ENCODE data around the gene PXDN.
"Not testable (repeated sequence)": the region's sequence is repeated elsewhere in the genome, so short reads cannot be mapped to it uniquely, and the experiment has no call there.

Gene PXDN

GRCh38 chr2:1731963-1732768, 12.1 kb downstream of the PXDN start:
- H3K9me3 Mint-ChIP-seq = no peaks in the 10 kb centered on the region
- H3K36me3 Mint-ChIP-seq = no peaks in the 10 kb centered on the region
- DNase-seq (ENCODE audit: low spot score in 2 of 2) (no peak), ATAC-seq (ENCODE audit: low read depth) (no peak)
- no peaks in the 10 kb centered on the region for H3K27me3 Mint-ChIP-seq
- no peaks in the 10 kb centered on the region for H3K4me1 Mint-ChIP-seq
- H3K4me3 Mint-ChIP-seq = no peak overlapping the region
- no peak overlapping the region for H3K27ac Mint-ChIP-seq

DNA sequence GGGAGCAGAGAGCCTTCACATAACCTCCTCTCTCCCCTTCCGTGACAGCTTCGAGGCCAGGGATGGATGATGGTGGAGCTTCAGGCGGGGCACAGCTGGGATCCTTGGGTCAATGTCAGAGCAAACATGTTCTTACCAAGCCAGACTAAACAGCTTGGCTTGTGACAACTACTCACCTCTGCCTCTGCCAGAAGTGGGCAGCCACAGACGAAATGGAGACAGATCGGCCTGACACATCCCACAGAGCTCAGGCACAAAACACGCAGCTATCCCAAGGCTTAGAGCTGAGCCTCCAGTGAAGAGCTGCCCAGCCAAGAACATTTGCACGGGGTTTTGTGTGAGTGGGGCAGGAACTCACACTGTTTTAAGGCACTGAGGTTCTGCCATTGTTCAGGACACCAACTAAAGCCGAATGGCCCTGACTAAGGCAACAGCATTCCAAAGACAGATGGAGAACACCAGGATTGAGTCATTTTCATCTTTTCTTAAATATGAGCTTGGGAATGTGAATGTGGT, 12.8 kb downstream of the PXDN start:
- Mint-ChIP-seq H3K27ac (no peak overlapping the region), H3K4me3 (no peak overlapping the region), H3K4me1 (no peaks in the 10 kb centered on the region), H3K27me3 (no peaks in the 10 kb centered on the region), H3K9me3 (no peaks in the 10 kb centered on the region), H3K36me3 (no peaks in the 10 kb centered on the region)
- DNase-seq (ENCODE audit: low spot score in 2 of 2) (no peak), ATAC-seq (ENCODE audit: low read depth) (no peak)

DNA sequence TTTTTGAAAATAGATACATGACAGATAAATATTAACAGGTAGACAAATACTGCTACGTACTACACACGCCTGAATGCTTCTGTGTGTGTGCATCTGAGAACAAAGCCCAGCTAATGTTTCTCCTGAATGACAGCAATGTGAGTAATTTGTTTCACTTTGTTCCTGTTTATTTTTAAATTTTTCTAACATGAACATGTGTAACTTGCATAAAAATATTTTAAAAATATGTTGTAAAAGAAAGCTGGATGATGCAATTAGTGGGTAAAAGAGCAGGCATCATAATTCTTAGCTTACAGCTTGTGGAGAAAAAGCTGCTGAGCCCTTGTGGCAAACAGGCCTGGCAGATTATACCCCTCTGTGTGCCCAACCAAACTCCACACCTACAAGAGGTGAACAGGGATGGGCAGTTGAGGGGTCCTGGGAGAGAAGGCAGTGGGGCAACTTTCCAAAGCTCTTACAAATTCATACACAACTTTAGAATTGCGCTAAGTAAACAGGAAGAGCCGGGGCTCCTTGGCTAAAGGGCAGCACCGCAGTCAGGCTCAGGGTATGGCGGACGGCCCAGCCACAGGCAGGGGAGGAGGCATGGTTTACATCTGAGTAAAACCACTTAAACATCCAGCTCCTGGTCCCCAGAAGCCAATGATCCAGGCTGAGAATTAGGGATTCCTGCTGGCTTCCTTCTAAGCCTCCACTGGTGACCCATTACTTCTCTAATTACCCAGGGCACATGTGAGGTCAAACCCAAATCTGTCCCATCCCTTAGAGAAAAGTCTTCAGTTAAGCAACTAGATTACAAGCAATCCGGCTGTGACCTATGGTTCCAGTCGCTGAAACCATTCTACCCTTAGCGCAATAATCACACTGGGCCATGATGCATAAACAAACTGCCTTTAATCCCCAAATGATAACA, 14.0 kb downstream of the PXDN start:
- H3K4me3 Mint-ChIP-seq = no peak overlapping the region
- H3K36me3 Mint-ChIP-seq = no peaks in the 10 kb centered on the region
- H3K4me1 Mint-ChIP-seq = no peaks in the 10 kb centered on the region
- H3K27me3 Mint-ChIP-seq = no peaks in the 10 kb centered on the region
- H3K27ac Mint-ChIP-seq = no peak overlapping the region
- H3K9me3 Mint-ChIP-seq = no peaks in the 10 kb centered on the region
- DNase-seq (ENCODE audit: low spot score in 2 of 2) (no peak), ATAC-seq (ENCODE audit: low read depth) (no peak)

DNA sequence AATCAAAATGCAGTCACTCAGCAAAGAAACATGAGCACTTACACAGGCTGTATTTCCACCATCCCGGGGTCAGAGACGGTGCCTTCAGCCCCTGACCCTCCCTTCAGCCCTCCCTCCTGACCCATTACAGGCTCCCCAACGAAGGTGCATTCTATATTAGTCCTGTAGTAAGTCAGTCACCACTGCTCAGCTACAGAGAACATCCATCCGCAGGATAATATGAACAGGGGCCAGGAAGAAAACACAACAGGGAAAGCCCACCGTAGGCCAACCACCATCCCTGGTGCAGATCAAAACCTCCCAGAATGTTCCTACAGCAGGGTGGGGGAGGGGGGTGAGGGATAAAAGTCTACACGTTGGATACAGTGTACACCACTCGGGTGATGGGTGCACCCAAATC, 15.1 kb downstream of the PXDN start:
- H3K4me1 Mint-ChIP-seq = no peaks in the 10 kb centered on the region
- H3K4me3 Mint-ChIP-seq = no peak overlapping the region
- no peaks in the 10 kb centered on the region for H3K27me3 Mint-ChIP-seq
- H3K27ac Mint-ChIP-seq = no peak overlapping the region
- DNase-seq (ENCODE audit: low spot score in 2 of 2) (no peak), ATAC-seq (ENCODE audit: low read depth) (no peak)
- no peaks in the 10 kb centered on the region for H3K36me3 Mint-ChIP-seq
- no peaks in the 10 kb centered on the region for H3K9me3 Mint-ChIP-seq

- Mint-ChIP-seq H3K36me3 (no peaks in the 10 kb centered on the region), H3K4me3 (no peak overlapping the region), H3K9me3 (no peaks in the 10 kb centered on the region), H3K27me3 (no peaks in the 10 kb centered on the region), H3K4me1 (no peaks in the 10 kb centered on the region), H3K27ac (no peak overlapping the region)
- no peak for DNase-seq (ENCODE audit: low spot score in 2 of 2)
- no peak for ATAC-seq (ENCODE audit: low read depth)
Measured at GRCh38 chr2:1728821-1729220, 15.5 kb downstream of the PXDN start.

GRCh38 chr2:1727796-1728474, 16.4 kb downstream of the PXDN start:
- ATAC-seq (ENCODE audit: low read depth) (no peak), DNase-seq (ENCODE audit: low spot score in 2 of 2) (no peak)
- no peaks in the 10 kb centered on the region for H3K27me3 Mint-ChIP-seq
- no peak overlapping the region for H3K27ac Mint-ChIP-seq
- no peak overlapping the region for H3K4me3 Mint-ChIP-seq
- H3K36me3 Mint-ChIP-seq = no peaks in the 10 kb centered on the region
- no peaks in the 10 kb centered on the region for H3K9me3 Mint-ChIP-seq
- no peaks in the 10 kb centered on the region for H3K4me1 Mint-ChIP-seq

DNA sequence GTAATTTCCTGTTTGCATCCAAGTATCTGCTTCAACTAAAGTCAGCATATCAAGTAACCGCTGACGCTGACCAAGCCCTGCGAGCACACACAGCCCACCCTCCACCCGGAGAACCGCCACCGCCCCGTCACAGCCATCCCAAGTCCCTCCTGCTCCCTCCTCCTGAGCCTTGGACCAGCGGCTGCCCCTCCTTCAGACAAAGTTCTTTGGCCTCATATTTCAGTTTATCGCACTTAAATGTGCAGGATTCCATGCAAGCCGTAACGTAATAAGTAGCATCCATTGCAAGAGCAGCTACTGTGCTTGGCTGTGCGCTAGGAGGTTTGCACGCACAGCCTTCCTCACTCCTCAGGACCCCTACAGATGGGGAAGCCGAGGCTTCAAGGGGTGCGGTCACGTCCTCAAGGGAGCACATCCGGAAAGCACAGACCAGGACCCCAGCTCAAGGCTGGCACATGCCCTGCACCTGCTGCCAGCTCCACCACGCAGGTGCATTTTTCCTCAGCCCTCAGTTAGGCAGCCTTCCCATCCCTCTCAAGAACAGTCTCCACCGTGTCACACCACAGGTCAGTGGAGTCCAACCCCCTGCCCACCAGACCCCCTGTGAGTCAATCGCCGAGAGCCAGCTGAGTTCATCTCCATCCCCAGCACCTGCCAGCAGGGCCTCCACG, 17.1 kb downstream of the PXDN start:
- no peak overlapping the region for H3K4me3 Mint-ChIP-seq
- no peaks in the 10 kb centered on the region for H3K4me1 Mint-ChIP-seq
- no peak overlapping the region for H3K27ac Mint-ChIP-seq
- no peaks in the 10 kb centered on the region for H3K27me3 Mint-ChIP-seq
- no peaks in the 10 kb centered on the region for H3K36me3 Mint-ChIP-seq
- DNase-seq (ENCODE audit: low spot score in 2 of 2) = no peak
- no peak for ATAC-seq (ENCODE audit: low read depth)
- H3K9me3 Mint-ChIP-seq = no peaks in the 10 kb centered on the region

DNA sequence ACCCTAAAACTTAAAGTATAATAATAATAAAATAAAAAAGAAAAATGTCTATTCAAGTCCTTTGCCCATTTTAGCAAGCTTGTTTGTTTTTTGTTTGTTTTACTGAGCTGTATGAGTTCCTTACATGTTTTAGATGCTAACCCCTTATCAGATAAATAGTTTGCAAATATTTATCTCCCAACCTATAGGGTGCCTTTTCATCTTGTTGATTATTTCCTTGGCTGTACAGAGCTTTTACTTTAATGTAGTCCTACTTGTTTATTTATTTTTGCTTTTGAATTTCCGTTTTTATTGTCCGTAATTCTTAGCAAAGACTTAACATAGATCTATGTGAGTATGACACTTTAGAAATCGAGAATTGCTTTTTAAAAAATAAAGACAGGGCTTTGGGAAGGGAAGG, 17.8 kb downstream of the PXDN start:
- no peak for ATAC-seq (ENCODE audit: low read depth)
- no peak for DNase-seq (ENCODE audit: low spot score in 2 of 2)
- H3K4me1 Mint-ChIP-seq = no peaks in the 10 kb centered on the region
- H3K9me3 Mint-ChIP-seq = no peaks in the 10 kb centered on the region
- no peaks in the 10 kb centered on the region for H3K27me3 Mint-ChIP-seq
- H3K27ac Mint-ChIP-seq = no peak overlapping the region
- no peaks in the 10 kb centered on the region for H3K36me3 Mint-ChIP-seq
- H3K4me3 Mint-ChIP-seq = no peak overlapping the region

DNA sequence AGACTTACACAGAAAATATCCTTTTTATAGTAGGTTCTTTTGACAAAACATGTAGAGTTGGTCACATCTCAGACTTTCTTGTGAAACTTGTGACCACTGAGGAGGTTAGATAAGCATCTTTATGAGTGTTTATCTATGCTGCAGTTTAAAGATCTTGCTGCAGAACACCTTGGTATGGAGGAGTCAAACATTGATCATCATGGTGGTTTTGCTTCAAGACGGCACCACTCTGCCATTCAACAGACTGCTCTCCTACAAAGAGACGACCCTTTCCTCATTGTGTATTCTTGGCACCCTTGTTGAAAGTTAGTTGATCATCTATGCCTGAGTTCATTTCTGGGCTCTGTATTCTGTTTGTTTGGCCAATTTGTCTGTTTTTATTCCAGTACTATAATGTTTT, 20.0 kb downstream of the PXDN start:
- not testable (repeated sequence) for H3K4me3 Mint-ChIP-seq; H3K36me3 Mint-ChIP-seq; ATAC-seq (ENCODE audit: low read depth); H3K9me3 Mint-ChIP-seq; H3K27me3 Mint-ChIP-seq; H3K27ac Mint-ChIP-seq; H3K4me1 Mint-ChIP-seq; DNase-seq (ENCODE audit: low spot score in 2 of 2)

DNA sequence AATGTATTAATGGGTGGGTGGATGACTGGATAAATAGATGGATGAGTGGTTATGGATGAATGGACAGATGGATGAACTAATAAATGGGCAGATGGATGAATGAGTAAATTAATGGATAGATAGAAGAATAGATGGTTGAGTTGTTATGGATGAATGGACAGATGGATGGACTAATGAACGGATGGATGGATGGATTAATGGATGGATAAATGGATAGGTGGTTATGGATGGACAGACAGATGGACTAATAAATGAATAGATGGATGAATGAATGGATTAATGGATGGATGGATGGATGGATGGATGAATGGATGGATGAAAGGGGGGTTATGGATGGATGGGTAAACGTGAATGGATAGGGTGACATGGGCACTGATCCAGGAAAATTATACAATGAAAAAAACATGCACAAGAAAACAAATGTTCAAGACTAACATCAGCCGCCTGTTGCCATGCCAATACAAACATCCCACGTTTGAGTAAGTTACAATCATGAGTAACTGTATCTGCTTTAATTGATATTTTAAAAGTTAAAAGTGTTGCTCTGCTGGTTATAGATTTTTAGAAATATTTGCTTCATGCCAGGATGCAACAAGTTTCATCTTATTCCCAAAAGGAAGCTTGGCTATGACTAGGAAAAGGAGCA, 20.8 kb downstream of the PXDN start:
- Mint-ChIP-seq H3K36me3 (peaks cover 2% of the 10 kb centered on the region), H3K4me3 (no peak overlapping the region), H3K4me1 (no peaks in the 10 kb centered on the region), H3K27ac (no peak overlapping the region), H3K9me3 (no peaks in the 10 kb centered on the region), H3K27me3 (peaks cover 2% of the 10 kb centered on the region)
- no peak for ATAC-seq (ENCODE audit: low read depth)
- no peak for DNase-seq (ENCODE audit: low spot score in 2 of 2)

DNA sequence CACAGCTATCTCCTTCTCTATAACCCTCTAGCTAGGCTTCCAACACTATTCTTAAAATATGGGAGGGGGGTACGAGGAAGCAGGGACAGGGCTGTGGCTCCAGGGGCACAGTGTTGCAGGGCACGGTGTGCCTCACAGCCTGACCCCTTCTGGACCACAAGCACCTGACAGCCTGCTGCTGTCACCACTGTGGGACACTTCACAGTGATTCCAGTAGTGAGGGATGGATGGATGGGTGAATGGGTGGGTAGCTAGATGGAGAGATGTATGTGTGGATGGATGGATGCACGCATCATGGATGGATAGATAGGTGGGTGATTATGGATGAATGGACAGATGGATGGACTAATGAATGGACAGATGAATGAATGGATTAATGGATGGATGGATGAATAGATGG, 21.6 kb downstream of the PXDN start:
- Mint-ChIP-seq H3K36me3 (peaks cover 2% of the 10 kb centered on the region), H3K27me3 (peaks cover 7% of the 10 kb centered on the region), H3K9me3 (peaks cover 7% of the 10 kb centered on the region), H3K4me3 (no peak overlapping the region), H3K27ac (no peak overlapping the region), H3K4me1 (no peaks in the 10 kb centered on the region)
- no peak for ATAC-seq (ENCODE audit: low read depth)
- DNase-seq (ENCODE audit: low spot score in 2 of 2) = no peak

DNA sequence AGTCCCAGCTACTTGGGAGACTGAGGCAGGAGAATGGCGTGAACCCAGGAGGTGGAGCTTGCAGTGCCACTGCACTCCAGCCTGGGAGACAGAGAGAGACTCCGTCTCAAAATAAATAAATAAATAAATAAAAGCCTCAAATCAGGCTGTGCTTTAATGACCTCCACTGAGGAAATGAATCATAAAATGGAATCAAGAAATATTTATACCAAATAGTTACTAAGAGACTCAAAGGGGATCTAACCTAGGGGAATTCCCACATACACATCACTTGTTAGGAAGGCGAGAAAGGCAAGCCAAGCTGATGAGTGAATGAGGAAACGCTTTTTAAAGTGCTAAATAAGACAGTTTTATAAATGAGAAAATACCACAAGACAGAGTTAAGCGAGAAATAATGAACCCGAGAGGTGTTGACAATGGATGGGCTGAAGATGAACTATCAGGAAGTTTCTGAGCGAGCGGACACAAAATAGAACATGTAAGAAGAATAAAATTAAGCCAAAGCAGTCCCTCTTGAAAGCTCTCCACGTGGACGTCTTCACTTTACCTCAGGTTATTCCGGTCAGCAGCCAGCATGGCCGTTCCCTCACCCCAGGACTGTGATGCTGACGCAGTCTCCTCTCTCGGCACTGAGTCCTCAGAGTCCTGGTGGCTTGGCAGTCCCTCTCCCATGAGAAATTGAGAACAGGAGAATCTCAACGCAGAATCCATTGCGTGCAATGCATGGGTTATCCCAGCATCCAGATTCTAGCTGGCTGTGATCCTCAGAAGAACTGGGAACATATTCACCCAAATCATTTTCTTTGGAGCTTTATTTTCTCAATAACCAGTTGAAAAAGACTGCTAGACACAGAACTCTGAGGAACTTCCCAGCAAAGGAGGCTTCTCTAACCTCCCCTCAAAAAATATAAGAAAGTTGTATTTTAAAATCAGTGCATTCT, 22.3 kb downstream of the PXDN start:
- DNase-seq (ENCODE audit: low spot score in 2 of 2) (no peak), ATAC-seq (ENCODE audit: low read depth) (no peak)
- H3K36me3 Mint-ChIP-seq = peaks cover 2% of the 10 kb centered on the region
- H3K4me1 Mint-ChIP-seq = no peaks in the 10 kb centered on the region
- H3K4me3 Mint-ChIP-seq = no peak overlapping the region
- H3K27me3 Mint-ChIP-seq = peaks cover 9% of the 10 kb centered on the region
- H3K27ac Mint-ChIP-seq = no peak overlapping the region
- peaks cover 9% of the 10 kb centered on the region for H3K9me3 Mint-ChIP-seq
